Coronary artery (tissue), 2 donors: ENCODE measurements around the gene ZNF747.

ENCODE experiments used
- DNase-seq: peaks from one replicate; pipeline ENCODE4 v3.0.0-alpha.2; 2017; ENCODE audit warnings: low spot score
- H3K27ac ChIP-seq, 2 donors: fragments of 200-600 bp; sonication (generic); one replicate each; pipeline ENCODE4 v1.5.1; 2016 to 2019
- H3K4me3 ChIP-seq: fragments of 200-600 bp; sonication (generic); 2 replicates; pipeline ENCODE4 v1.5.1; 2016; ENCODE audit warnings: mild to moderate bottlenecking, moderate library complexity
- CTCF ChIP-seq: fragments of 200-600 bp; sonication (generic); IDR thresholded peaks from one replicate; pipeline ENCODE4 v1.5.1; 2019; ENCODE audit warnings: antibody characterized with exemption

Gene ZNF747

GRCh38 chr16:30494709-30495108 is 39.9 kb downstream of the ZNF747 start:
- DNase-seq = no peak
- Histone ChIP-seq H3K27ac (no peak overlapping the region), H3K4me3 (no peak overlapping the region)
- TF ChIP-seq CTCF = no peak

- H3K27ac ChIP-seq = no peak overlapping the region
- H3K4me3 ChIP-seq = no peak overlapping the region
- no peak for TF ChIP-seq CTCF
- DNase-seq = no peak
These were observed 40.6 kb downstream of the ZNF747 start for GRCh38 chr16:30493941-30494488.

DNA sequence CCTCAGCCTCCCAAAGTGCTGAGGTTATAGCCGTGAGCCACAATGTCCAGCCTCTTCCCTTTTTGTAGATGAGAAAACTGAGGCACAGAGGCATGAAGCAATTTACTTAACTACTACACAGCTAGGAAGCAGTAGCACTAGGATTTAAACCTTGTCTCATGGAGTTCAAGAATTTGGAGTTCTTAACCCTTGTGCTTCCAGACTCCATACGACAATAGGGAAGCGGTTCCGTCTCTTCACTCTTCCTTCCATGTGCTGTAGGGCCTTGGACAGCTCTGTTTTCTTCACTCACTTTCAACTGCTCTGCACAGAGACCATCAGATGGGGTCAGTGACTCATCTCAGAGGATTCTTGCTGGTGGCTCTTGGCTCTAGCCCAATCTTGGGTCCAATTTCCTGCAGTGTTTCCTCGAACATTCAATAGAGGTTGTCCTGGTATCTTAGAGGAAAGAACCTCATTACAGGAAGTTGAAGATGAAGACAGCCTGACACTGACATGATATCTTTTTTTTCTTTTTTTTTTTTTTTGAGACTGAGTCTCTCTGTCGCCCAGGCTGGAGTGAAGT is 42.8 kb downstream of the ZNF747 start:
- Histone ChIP-seq H3K27ac (no peak overlapping the region), H3K4me3 (no peak overlapping the region)
- no peak for DNase-seq
- TF ChIP-seq CTCF = no peak

DNA sequence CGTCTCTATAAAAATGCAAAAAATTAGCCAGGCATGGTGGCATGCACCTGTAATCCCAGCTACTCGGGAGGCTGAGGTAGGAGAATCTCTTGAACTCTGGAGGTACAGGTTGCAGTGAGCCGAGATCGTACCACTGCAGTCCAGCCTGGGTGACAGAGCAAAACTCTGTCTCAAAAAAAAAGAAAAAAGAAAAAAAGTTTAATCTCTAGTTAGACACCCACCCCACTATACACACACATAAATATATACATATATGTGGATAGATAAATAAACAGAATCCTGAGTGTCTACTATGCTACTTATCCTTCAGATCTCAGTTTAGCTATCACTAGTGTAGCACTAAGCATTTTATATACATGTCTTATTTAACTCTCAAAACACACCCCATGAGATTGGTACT is 43.4 kb downstream of the ZNF747 start:
- Histone ChIP-seq H3K27ac (no peak overlapping the region), H3K4me3 (no peak overlapping the region)
- TF ChIP-seq CTCF = no peak
- DNase-seq = no peak

DNA sequence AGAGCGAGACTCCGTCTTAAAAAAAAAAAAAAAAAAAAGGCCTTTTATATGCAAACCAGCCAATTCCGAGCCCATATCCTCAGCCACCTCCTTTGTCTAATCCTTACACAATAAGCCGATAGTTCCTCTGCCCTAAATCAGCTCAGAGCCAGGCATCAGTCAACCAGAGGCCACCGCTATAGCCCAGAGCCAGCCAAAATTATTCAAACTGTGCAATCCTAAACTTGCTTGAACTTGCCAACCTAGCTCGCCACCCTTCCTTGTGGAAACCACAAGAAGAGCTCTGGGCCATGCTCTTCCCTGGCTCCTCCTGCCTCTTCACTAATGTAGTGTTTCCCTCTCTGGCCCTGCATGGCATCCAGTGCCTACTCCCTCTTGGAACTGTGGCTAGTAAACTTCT is 44.4 kb downstream of the ZNF747 start:
- no peak for DNase-seq

GRCh38 chr16:30488764-30489605 is 45.7 kb downstream of the ZNF747 start:
- Histone ChIP-seq H3K4me3 (no peak overlapping the region), H3K27ac (no peak overlapping the region)
- no peak for TF ChIP-seq CTCF
- DNase-seq = no peak

More for the DNA sequence above, 44.4 kb downstream of the ZNF747 start:
- TF ChIP-seq CTCF = no peak
- Histone ChIP-seq H3K4me3 (no peak overlapping the region), H3K27ac (no peak overlapping the region)
